Lower leg skin (tissue), 4 donors: Measurements from ENCODE around the gene FANCC. TPM values are rescaled to one million over a fixed set of nuclear protein-coding genes. Genes with fewer than 3 reads are reported as not detected.
A peak's percentile ranks its signal among the peaks of the same experiment; 100 is the strongest.

Experiments used
- DNase-seq, 2 donors: peaks; one replicate each; pipeline ENCODE4 v3.0.0-alpha.2; 2019; ENCODE audit warnings: low spot score in 2 of 2
- H3K4me3 ChIP-seq: fragments of 200-600 bp; sonication (generic); 2 replicates; pipeline ENCODE4 v1.5.1; 2017; ENCODE audit warnings: mild to moderate bottlenecking, low read depth; ENCODE audit not compliant: poor library complexity, severe bottlenecking
- POLR2A ChIP-seq, 2 donors: fragments of 450-650 bp; IDR thresholded peaks; one replicate each; pipeline ENCODE4 v1.6.1; 2016 to 2017; ENCODE audit warnings: antibody characterized with exemption in 2 of 2, mild to moderate bottlenecking in 1 of 2, moderate library complexity in 1 of 2
- WGBS, 2 donors: methylation state at CpG; one replicate each; pipeline ENCODE4 v1.1.5; 2018; 5-methylcytosine and 5-hydroxymethylcytosine counted together
- intact Hi-C: fragments of 100-400 bp; cut with DNase I; formaldehyde crosslinking; loops from one replicate; pipeline ENCODE4 v1.15.0; 2023; ENCODE audit warnings: low total_unique reads
- total RNA-seq, 4 donors: library from RNA; depleted of rRNA; stranded (reverse); fragments of >200 nt; gene quantifications; one replicate each; pipeline ENCODE4 v1.1.0, GENCODE V29; 2016
- TF ChIP-seq, protein P1 (sequence below), 3 donors: fragments of 450-650 bp; IDR thresholded peaks; one replicate each; pipeline ENCODE4 v1.5.1; 2016; ENCODE audit warnings: antibody characterized with exemption in 3 of 3, mild to moderate bottlenecking in 3 of 3, moderate library complexity in 2 of 3

The FANCC gene
- total RNA-seq, 4 donors from 2014 or later, result 6.7 to 10.2 (median 8.1) TPM

DNA sequence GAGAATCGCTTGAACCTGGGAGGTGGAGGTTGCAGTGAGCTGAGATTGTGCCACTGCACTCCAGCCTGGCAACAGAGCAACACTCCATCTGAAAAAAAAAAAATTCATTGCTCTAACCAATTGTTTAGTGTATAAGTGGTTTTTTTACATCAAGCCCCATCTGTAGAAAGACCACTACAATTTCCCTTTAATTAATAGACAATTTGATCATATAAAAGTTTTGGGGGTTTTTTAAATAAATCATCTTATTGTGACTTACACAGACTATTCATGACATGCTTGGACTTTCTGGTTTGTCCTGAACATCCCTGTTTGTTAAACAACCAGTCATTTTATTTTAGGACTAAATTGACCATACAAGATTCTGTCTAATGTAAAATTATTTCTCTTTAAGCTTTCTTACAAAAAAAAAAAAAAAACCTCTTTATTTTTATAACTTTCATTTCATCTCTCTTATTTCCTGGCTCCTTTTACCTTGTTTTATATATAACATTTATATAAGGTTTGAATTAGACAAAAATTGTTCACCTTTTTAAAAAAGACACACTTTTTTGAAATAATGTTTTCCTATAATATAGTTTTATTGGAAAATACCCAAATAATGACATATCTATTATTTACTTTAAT lies 9.8 kb upstream of the FANCC start:
- 44 to 63% methylated on average over 1 of the region's 1 CpG for WGBS, 2 donors
- DNase-seq, result no peak
- TF ChIP-seq, protein P1, sequence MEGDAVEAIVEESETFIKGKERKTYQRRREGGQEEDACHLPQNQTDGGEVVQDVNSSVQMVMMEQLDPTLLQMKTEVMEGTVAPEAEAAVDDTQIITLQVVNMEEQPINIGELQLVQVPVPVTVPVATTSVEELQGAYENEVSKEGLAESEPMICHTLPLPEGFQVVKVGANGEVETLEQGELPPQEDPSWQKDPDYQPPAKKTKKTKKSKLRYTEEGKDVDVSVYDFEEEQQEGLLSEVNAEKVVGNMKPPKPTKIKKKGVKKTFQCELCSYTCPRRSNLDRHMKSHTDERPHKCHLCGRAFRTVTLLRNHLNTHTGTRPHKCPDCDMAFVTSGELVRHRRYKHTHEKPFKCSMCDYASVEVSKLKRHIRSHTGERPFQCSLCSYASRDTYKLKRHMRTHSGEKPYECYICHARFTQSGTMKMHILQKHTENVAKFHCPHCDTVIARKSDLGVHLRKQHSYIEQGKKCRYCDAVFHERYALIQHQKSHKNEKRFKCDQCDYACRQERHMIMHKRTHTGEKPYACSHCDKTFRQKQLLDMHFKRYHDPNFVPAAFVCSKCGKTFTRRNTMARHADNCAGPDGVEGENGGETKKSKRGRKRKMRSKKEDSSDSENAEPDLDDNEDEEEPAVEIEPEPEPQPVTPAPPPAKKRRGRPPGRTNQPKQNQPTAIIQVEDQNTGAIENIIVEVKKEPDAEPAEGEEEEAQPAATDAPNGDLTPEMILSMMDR (IDR thresholded peaks at IDR 0.05), result no peak
- no peak for TF ChIP-seq POLR2A (IDR thresholded peaks at IDR 0.05)
- no peak overlapping the region for H3K4me3 ChIP-seq
- intact Hi-C loops, result no loop called here

DNA sequence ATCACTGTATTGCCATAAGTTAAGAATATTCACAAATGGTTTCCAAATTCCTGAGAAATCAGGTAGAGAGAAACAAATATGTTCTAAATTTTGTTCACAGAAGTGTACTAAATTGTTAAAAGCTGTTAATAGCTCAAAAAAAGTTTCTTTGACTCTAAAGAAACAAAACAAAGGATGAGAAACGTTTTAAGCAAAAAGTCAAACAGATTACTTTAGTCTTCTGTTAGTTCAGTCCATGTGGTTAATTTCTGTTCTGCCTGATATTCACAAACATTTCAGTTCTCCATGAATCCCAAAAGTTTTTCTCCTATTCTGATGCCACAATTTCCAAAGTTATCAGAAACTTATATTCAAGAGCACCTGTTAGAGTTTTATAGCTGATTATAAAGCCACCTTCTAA lies 7.7 kb upstream of the FANCC start:
- TF ChIP-seq POLR2A (IDR thresholded peaks at IDR 0.05), result no peak
- TF ChIP-seq, protein P1 (IDR thresholded peaks at IDR 0.05), result no peak
- no peak for DNase-seq
- H3K4me3 ChIP-seq, result no peak overlapping the region
- intact Hi-C loops, result no loop called here
- 53 to 67% methylated on average over 1 of the region's 1 CpG for WGBS, 2 donors

DNA sequence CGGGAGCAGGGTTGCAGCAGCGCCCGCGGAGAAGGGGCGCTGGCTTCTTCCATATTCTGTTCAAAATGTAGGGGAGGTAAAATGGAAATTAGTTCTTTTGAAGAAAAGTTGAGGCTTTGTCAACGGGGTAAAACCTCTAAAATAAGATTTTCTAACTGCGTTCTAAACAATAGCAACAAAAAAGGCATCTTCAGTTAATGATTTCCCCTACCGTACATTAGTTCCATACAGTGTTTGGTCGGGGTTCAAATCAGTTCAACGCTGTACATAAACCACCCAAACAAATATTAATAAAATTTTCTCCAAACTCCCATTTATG lies 343 bp upstream of the FANCC start:
- WGBS, 2 donors, result 3 to 4% methylated on average over 10 of the region's 10 CpGs
- DNase-seq, result no peak
- intact Hi-C loops, result no loop called here
- peak overlapping the region; percentile 99 for H3K4me3 ChIP-seq
- TF ChIP-seq POLR2A (IDR thresholded peaks at IDR 0.05), result no peak
- TF ChIP-seq, protein P1 (IDR thresholded peaks at IDR 0.05), result no peak

DNA sequence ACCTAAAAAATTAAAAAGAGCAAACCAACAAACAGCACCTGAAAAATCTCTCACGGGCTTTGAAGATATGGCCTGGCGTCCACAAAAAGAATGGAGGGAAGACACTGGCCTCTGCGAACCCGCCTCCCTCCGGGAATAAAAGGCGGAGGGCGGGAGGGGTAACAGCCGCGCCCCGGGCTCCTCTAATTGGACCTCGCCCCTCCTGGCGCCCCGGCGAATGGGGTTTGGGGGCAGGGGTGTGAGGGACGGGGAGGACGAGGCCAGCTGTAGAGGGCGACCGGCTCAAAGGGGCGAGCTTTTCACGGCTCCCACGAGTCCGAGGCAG lies 753 bp downstream of the FANCC start:
- peak overlapping the region; percentile 99 for H3K4me3 ChIP-seq
- 0 to 1% methylated on average over 22 of the region's 22 CpGs for WGBS, 2 donors
- intact Hi-C loops, result no loop called here
- TF ChIP-seq POLR2A (IDR thresholded peaks at IDR 0.05), result no peak
- TF ChIP-seq, protein P1 (IDR thresholded peaks at IDR 0.05), result no peak
- peak; percentile 17 to 90 for DNase-seq

DNA sequence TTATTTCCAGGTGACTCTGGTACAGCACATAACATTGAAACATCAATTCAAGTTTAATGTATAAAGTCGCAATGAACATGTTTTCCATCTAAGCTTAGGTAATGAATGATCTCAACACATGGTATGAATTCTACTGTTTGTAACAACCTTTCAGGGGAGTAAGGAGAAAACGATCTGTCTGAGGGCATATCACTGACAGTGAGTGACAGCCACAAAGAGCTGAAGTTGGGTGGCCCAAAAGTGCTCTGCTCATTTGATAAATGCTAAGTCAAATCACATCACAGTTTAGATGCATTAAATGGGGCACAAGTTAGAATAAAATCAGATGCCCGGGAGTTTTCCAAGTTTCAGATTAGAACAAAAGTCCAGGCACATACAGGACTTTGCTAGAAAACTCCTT lies 1.2 kb downstream of the FANCC start:
- TF ChIP-seq POLR2A (IDR thresholded peaks at IDR 0.05), result no peak
- TF ChIP-seq, protein P1 (IDR thresholded peaks at IDR 0.05), result no peak
- no peak for DNase-seq
- 32 to 41% methylated on average over 3 of the region's 3 CpGs for WGBS, 2 donors
- intact Hi-C loops, result no loop called here
- peak overlapping the region; percentile 99 for H3K4me3 ChIP-seq

DNA sequence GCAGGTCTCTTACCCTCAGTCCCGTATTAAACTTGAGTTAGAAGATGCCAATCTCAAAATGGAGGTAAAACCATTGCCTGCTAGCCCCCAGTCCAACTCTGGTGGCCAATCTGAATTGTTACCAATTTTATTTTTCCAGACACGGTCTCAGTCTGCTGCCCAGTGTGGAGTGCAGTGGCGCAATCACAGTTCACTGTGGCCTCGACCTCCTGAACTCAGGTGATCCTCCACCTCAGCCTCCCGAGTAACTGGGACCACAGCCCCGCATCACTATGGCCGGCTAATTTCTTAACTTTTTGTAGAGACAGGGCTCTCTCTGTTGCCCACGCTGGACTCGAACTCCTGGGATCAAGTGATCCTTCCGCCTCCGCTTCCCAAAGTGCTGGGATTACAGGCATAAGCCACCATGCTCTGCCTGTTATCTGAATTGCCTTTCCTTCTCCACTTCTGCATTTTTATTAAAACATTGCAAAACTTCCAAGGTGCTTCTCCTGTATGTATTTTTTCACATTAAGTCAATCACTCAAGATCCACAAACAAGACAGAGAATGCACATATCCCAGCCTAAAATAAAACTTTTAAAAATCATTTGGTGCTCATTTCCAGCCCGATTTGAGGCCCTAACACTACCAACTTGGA lies 2.3 kb downstream of the FANCC start:
- WGBS, 2 donors, result 92% methylated on average over 12 of the region's 12 CpGs
- no peak for DNase-seq
- TF ChIP-seq POLR2A (IDR thresholded peaks at IDR 0.05), result no peak
- TF ChIP-seq, protein P1 (IDR thresholded peaks at IDR 0.05), result no peak
- H3K4me3 ChIP-seq, result no peak overlapping the region
- intact Hi-C loops, result no loop called here
